Stimulated activated CD4-positive, alpha-beta T cell treated with anti-CD3 and anti-CD28 coated beads, TNF-alpha, amount 100 ng/mL, for 48 hours (primary cell): ENCODE data around the gene CLHC1.
"Not testable (repeated sequence)": the region's sequence is repeated elsewhere in the genome, so short reads cannot be mapped to it uniquely, and the experiment has no call there.

Source experiments
- DNase-seq, 3 donors: peaks; one replicate each; pipeline ENCODE4 v3.0.0-alpha.2; 2020; ENCODE audit warnings: low read depth in 3 of 3

Gene CLHC1

GRCh38 chr2:55232863-55233657, 967 bp upstream of the CLHC1 start:
- DNase-seq: peak in 1 of 3 donors; percentile 8

- no peak for DNase-seq
Measured at GRCh38 chr2:55231546-55232083, 478 bp downstream of the CLHC1 start.

GRCh38 chr2:55230551-55230950, 1.5 kb downstream of the CLHC1 start:
- no peak for DNase-seq

GRCh38 chr2:55229221-55229620, 2.9 kb downstream of the CLHC1 start:
- DNase-seq: no peak

- DNase-seq: no peak
Measured at GRCh38 chr2:55228226-55228563, 3.9 kb downstream of the CLHC1 start.

GRCh38 chr2:55227437-55228225, 4.5 kb downstream of the CLHC1 start:
- not testable (repeated sequence) for DNase-seq

- DNase-seq: no peak
Measured at GRCh38 chr2:55225481-55226020, 6.5 kb downstream of the CLHC1 start.

- DNase-seq: no peak
Measured at GRCh38 chr2:55224761-55225261, 7.3 kb downstream of the CLHC1 start.

- no peak for DNase-seq
Measured at GRCh38 chr2:55223958-55224760, 7.9 kb downstream of the CLHC1 start.

GRCh38 chr2:55213822-55214221, 18.3 kb downstream of the CLHC1 start:
- DNase-seq: no peak

GRCh38 chr2:55204950-55205349, 27.1 kb downstream of the CLHC1 start:
- no peak for DNase-seq

- no peak for DNase-seq
Measured at GRCh38 chr2:55204536-55204935, 27.6 kb downstream of the CLHC1 start.

GRCh38 chr2:55200416-55200815, 31.7 kb downstream of the CLHC1 start:
- no peak for DNase-seq

GRCh38 chr2:55196526-55196925, 35.6 kb downstream of the CLHC1 start:
- DNase-seq: no peak

- not testable (repeated sequence) for DNase-seq
Measured at GRCh38 chr2:55191888-55192287, 40.2 kb downstream of the CLHC1 start.

- not testable (repeated sequence) for DNase-seq
Measured at GRCh38 chr2:55186837-55187236, 45.3 kb downstream of the CLHC1 start.

GRCh38 chr2:55180374-55180773, 51.7 kb downstream of the CLHC1 start:
- DNase-seq: no peak

- no peak for DNase-seq
Measured at GRCh38 chr2:55176094-55176415, 56.0 kb downstream of the CLHC1 start.

GRCh38 chr2:55175254-55176093, 56.6 kb downstream of the CLHC1 start:
- no peak for DNase-seq

GRCh38 chr2:55173438-55174054, 58.5 kb downstream of the CLHC1 start:
- DNase-seq: no peak
